Suprapubic skin (tissue), 4 donors: ENCODE results near the gene ELL.

Experiments
- CTCF ChIP-seq, 2 donors: fragments of 200-600 bp in 1 of 2; fragments of 450-650 bp in 1 of 2; sonication (generic) in 1 of 2; IDR thresholded peaks; one replicate each; pipeline ENCODE4 v1.5.1; 2016 to 2019; ENCODE audit warnings: antibody characterized with exemption in 2 of 2, mild to moderate bottlenecking in 1 of 2, moderate library complexity in 1 of 2
- EP300 ChIP-seq: sonication (generic); formaldehyde crosslinking; IDR thresholded peaks from one replicate; pipeline ENCODE4 v1.6.1; 2017; ENCODE audit warnings: antibody characterized with exemption
- POLR2A ChIP-seq, 2 donors: fragments of 450-650 bp; IDR thresholded peaks; one replicate each; pipeline ENCODE4 v1.6.1; 2017; ENCODE audit warnings: antibody characterized with exemption in 2 of 2, mild to moderate bottlenecking in 2 of 2, moderate library complexity in 2 of 2
- POLR2AphosphoS5 ChIP-seq, 3 donors: sonication (generic); formaldehyde crosslinking; IDR thresholded peaks; one replicate each; pipeline ENCODE4 v1.6.1; 2017; ENCODE audit warnings: antibody characterized with exemption in 3 of 3

- no peak for TF ChIP-seq POLR2AphosphoS5 (IDR thresholded peaks at IDR 0.05)
- TF ChIP-seq CTCF (IDR thresholded peaks at IDR 0.05): no peak
- no peak for TF ChIP-seq POLR2A (IDR thresholded peaks at IDR 0.05)
- TF ChIP-seq EP300: no peak
These were observed 14.0 kb downstream of the ELL start for GRCh38 chr19:18507727-18508440.
